ENCODE measurements around the gene SEC11A.

DNA sequence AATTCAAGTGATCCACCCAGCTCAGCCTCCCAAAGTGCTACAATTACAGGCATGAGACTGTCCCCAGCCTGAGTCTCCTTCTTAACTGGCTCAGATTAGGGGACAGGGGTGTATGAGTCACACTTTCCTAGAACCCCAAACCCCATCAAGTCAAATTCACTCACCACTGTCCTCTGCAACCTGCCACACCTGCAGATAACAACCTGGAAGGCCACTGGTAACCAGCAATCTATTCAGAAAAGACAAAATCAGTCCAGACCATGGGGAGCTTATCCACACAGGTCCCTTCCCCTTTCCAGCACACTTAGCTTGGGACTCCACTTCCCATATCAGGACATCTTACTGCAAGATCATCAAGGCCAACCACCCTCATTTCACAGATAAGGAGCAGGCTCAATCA lies 68.2 kb downstream of the SEC11A start:
- no peak for TF ChIP-seq EZH2 (IDR thresholded peaks at IDR 0.05; ENCODE audit: borderline replicate concordance, insufficient read depth, low read depth, low read length, poor library complexity, severe bottlenecking)
- TF ChIP-seq, protein P1, sequence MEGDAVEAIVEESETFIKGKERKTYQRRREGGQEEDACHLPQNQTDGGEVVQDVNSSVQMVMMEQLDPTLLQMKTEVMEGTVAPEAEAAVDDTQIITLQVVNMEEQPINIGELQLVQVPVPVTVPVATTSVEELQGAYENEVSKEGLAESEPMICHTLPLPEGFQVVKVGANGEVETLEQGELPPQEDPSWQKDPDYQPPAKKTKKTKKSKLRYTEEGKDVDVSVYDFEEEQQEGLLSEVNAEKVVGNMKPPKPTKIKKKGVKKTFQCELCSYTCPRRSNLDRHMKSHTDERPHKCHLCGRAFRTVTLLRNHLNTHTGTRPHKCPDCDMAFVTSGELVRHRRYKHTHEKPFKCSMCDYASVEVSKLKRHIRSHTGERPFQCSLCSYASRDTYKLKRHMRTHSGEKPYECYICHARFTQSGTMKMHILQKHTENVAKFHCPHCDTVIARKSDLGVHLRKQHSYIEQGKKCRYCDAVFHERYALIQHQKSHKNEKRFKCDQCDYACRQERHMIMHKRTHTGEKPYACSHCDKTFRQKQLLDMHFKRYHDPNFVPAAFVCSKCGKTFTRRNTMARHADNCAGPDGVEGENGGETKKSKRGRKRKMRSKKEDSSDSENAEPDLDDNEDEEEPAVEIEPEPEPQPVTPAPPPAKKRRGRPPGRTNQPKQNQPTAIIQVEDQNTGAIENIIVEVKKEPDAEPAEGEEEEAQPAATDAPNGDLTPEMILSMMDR (IDR thresholded peaks at IDR 0.05): no peak
